K562 (cell line): ENCODE measurements around the gene LMO3. TPM values are rescaled to one million over a fixed set of nuclear protein-coding genes. Genes with fewer than 3 reads are reported as not detected.

Source experiments
- ATAC-seq: fragments of 200-7000 bp; cut with Tn5 transposase; 3 replicates; pipeline ENCODE4 v1.9.1; 2020; ENCODE audit warnings: moderate library complexity
- BruUV-seq: library from RNA; stranded (reverse); fragments of 400-500 nt; replicated peaks from 2 replicates; lab custom pipeline; 2021; lab: Mats Ljungman, UMichigan
- CTCF ChIA-PET: fragments of 300-600 bp; formaldehyde crosslinking; extraction: SDS; loops from one replicate; lab custom pipeline; 2021; ENCODE audit warnings: low intra/inter-chr PET ratio; lab: Yijun Ruan, JAX
- POLR2A ChIA-PET: fragments of 300-600, 350-650 bp; sonication (Branson Sonifier 250); formaldehyde crosslinking; extraction: SDS; loops from one replicate; lab custom pipeline; 2021; ENCODE audit warnings: antibody characterized with exemption, inconsistent platforms; lab: Yijun Ruan, JAX
- DNase-seq, 4 experiments: peaks; one replicate each; pipeline versions ENCODE4 v3.0.0 to v3.0.0-alpha.2; 2011 to 2018; ENCODE audit warnings: low spot score in 3 of 4, mixed read lengths in 3 of 4; ENCODE audit errors: extremely low read depth in 1 of 4
- FAIRE-seq: peaks from 2 replicates; lab custom pipeline; 2011; peaks lifted over from hg19 to GRCh38; lab: Jason Lieb, UNC
- H2AFZ ChIP-seq: 2 replicates; pipeline ENCODE4 v1.6.0; 2011; ENCODE audit warnings: low read depth, low read length, control low read depth, inconsistent platforms
- H3K27ac ChIP-seq: fragments of 200-600 bp; 3 replicates; pipeline ENCODE4 v1.8.0; 2011; ENCODE audit warnings: low read depth, mild to moderate bottlenecking, control low read depth, inconsistent platforms, low read length, moderate library complexity, mixed read lengths; ENCODE audit errors: extremely low read depth
- H3K27me3 ChIP-seq, 2 experiments: fragments of 300-600 bp in 1 of 2; 2 replicates in 1 of 2; 3 replicates in 1 of 2; pipeline versions ENCODE4 v1.6.0 to v1.8.0; 2011; ENCODE audit warnings: inconsistent platforms in 2 of 2, low read length in 2 of 2, mild to moderate bottlenecking in 1 of 2, mixed read lengths in 1 of 2, moderate library complexity in 1 of 2; ENCODE audit not compliant: control insufficient read depth in 2 of 2, insufficient read depth in 2 of 2
- H3K36me3 ChIP-seq: fragments of 300-600 bp; 3 replicates; pipeline ENCODE4 v1.8.0; 2011; ENCODE audit warnings: mild to moderate bottlenecking, low read length, inconsistent platforms; ENCODE audit not compliant: control insufficient read depth, insufficient read depth
- H3K4me1 ChIP-seq, 2 experiments: fragments of 200-600 bp in 1 of 2; replicated peaks in 1 of 2; 2 replicates in 1 of 2; 3 replicates in 1 of 2; pipeline versions ENCODE4 v1.5.1 to v1.8.0; 2011; ENCODE audit warnings: inconsistent platforms in 2 of 2, low read length in 2 of 2, mild to moderate bottlenecking in 1 of 2, mixed read lengths in 1 of 2, moderate library complexity in 1 of 2; ENCODE audit not compliant: control insufficient read depth in 2 of 2, insufficient read depth in 2 of 2
- H3K4me2 ChIP-seq: 2 replicates; pipeline ENCODE4 v1.6.1; 2011; ENCODE audit warnings: low read length, control low read depth, inconsistent platforms, mixed read lengths; ENCODE audit not compliant: insufficient read depth
- H3K4me3 ChIP-seq: fragments of 200-600 bp; sonication (generic), shearing (Covaris generic); 2 replicates; pipeline ENCODE4 v1.5.1; 2016; ENCODE audit warnings: control low read depth, inconsistent platforms
- H3K79me2 ChIP-seq: fragments of 200-600 bp; 3 replicates; pipeline ENCODE4 v1.8.0; 2011; ENCODE audit warnings: low read length, inconsistent platforms; ENCODE audit not compliant: control insufficient read depth, insufficient read depth
- H3K9ac ChIP-seq, 2 experiments: 2 replicates each; pipeline versions ENCODE4 v1.6.0 to v1.6.1; 2011; ENCODE audit warnings: low read depth in 2 of 2, low read length in 2 of 2, control low read depth in 1 of 2, inconsistent platforms in 1 of 2, mild to moderate bottlenecking in 1 of 2, mixed read lengths in 1 of 2; ENCODE audit not compliant: insufficient read depth in 1 of 2
- H3K9me1 ChIP-seq: one replicate; pipeline ENCODE4 v1.6.0; 2011; ENCODE audit warnings: inconsistent platforms, mild to moderate bottlenecking, low read length, moderate library complexity; ENCODE audit not compliant: control insufficient read depth, insufficient read depth
- H3K9me3 ChIP-seq: replicated peaks from 2 replicates; pipeline ENCODE4 v1.5.1; 2011; ENCODE audit warnings: low read depth, low read length, inconsistent platforms; ENCODE audit not compliant: control insufficient read depth, insufficient read depth
- H4K20me1 ChIP-seq: replicated peaks from 2 replicates; pipeline ENCODE4 v1.6.1; 2011; ENCODE audit warnings: low read length, inconsistent platforms, mixed read lengths; ENCODE audit not compliant: control insufficient read depth, insufficient read depth
- ASH1L ChIP-seq: fragments of 450-650 bp; IDR thresholded peaks from 2 replicates; pipeline ENCODE4 v1.6.1; 2018; ENCODE audit warnings: borderline replicate concordance, mild to moderate bottlenecking, low read depth; ENCODE audit not compliant: partially characterized antibody
- BRD9 ChIP-seq: fragments of 450-650 bp; IDR thresholded peaks from 2 replicates; pipeline ENCODE4 v1.6.1; 2018; ENCODE audit warnings: low read depth; ENCODE audit not compliant: partially characterized antibody
- KLF13 ChIP-seq: fragments of 450-650 bp; IDR thresholded peaks from 2 replicates; pipeline ENCODE4 v1.6.1; 2016; ENCODE audit warnings: missing genetic modification characterization, low read depth, mild to moderate bottlenecking, missing compliant biosample characterization, moderate library complexity, borderline replicate concordance
- MECOM ChIP-seq: fragments of 250-450 bp; sonication (Bioruptor Pico); IDR thresholded peaks from 2 replicates; pipeline ENCODE4 v1.8.0; 2022; ENCODE audit warnings: inconsistent platforms
- MTA2 ChIP-seq: fragments of 450-650 bp; IDR thresholded peaks from 2 replicates; pipeline ENCODE4 v1.6.1; 2016; ENCODE audit warnings: low read depth
- NCOR1 ChIP-seq: fragments of 450-650 bp; IDR thresholded peaks from 2 replicates; pipeline ENCODE4 v1.6.1; 2016; ENCODE audit warnings: mild to moderate bottlenecking, moderate library complexity
- NUFIP1 ChIP-seq: fragments of 450-650 bp; IDR thresholded peaks from 2 replicates; pipeline ENCODE4 v1.6.1; 2018; ENCODE audit not compliant: partially characterized antibody
- PML ChIP-seq: IDR thresholded peaks from 2 replicates; pipeline ENCODE4 v1.6.1; 2012; ENCODE audit warnings: low read length, inconsistent platforms
- PPARD ChIP-seq: fragments of 250-450 bp; sonication (Bioruptor Pico); IDR thresholded peaks from 2 replicates; pipeline ENCODE4 v1.8.0; 2022; ENCODE audit warnings: inconsistent platforms, mild to moderate bottlenecking, moderate library complexity
- SMAD2 ChIP-seq: fragments of 150-350 bp; IDR thresholded peaks from 2 replicates; pipeline ENCODE4 v1.6.1; 2014; ENCODE audit warnings: low read depth, mild to moderate bottlenecking, low read length
- SMARCC2 ChIP-seq: fragments of 450-650 bp; IDR thresholded peaks from 2 replicates; pipeline ENCODE4 v1.6.1; 2017; ENCODE audit warnings: antibody characterized with exemption, moderate library complexity, mild to moderate bottlenecking, low read depth
- SRSF7 ChIP-seq: fragments of 200-400 bp; formaldehyde crosslinking; optimal IDR thresholded peaks from 2 replicates; pipeline ENCODE3; 2017; ENCODE audit warnings: mild to moderate bottlenecking, low read depth, low read length
- TEAD2 ChIP-seq: fragments of 450-650 bp; IDR thresholded peaks from 2 replicates; pipeline ENCODE4 v1.6.1; 2016; ENCODE audit warnings: missing genetic modification characterization, control low read depth, missing compliant biosample characterization
- TOE1 ChIP-seq, 2 experiments: fragments of 450-650 bp in 1 of 2; sonication (generic) in 1 of 2; formaldehyde crosslinking in 1 of 2; IDR thresholded peaks; 2 replicates each; pipeline versions ENCODE4 v1.7.1 to v1.8.0; 2016 to 2022; ENCODE audit warnings: borderline replicate concordance in 2 of 2, mild to moderate bottlenecking in 2 of 2, antibody characterized with exemption in 1 of 2, inconsistent platforms in 1 of 2, low read depth in 1 of 2, missing genetic modification reagents in 1 of 2, moderate library complexity in 1 of 2
- ZFP91 ChIP-seq: sonication (generic); formaldehyde crosslinking; IDR thresholded peaks from 2 replicates; pipeline ENCODE4 v1.8.0; 2022; ENCODE audit warnings: mild to moderate bottlenecking, missing genetic modification reagents
- ZNF311 ChIP-seq: fragments of 250-450 bp; sonication (Bioruptor Pico); IDR thresholded peaks from 2 replicates; pipeline ENCODE4 v1.4.0; 2020; ENCODE audit warnings: mild to moderate bottlenecking, moderate library complexity
- ZNF609 ChIP-seq: sonication (generic); formaldehyde crosslinking; IDR thresholded peaks from 2 replicates; pipeline ENCODE4 v1.8.1; 2023; ENCODE audit warnings: missing genetic modification reagents, mild to moderate bottlenecking, borderline replicate concordance
- WGBS: fragments of 100-300 bp; shearing (Covaris generic); methylation state at CpG from one replicate; pipeline ENCODE4 v1.1.6; 2016; ENCODE audit warnings: low coverage, mixed read lengths; ENCODE audit not compliant: insufficient coverage; ENCODE audit errors: missing lambda C conversion rate; 5-methylcytosine and 5-hydroxymethylcytosine counted together
- in situ Hi-C: fragments of 300-500 bp; cut with MboI; formaldehyde crosslinking; loops from 4 replicates; pipeline ENCODE4 v1.15.0; 2018; ENCODE audit warnings: inconsistent platforms, mixed read lengths
- intact Hi-C: fragments of 100-400 bp; cut with micrococcal nuclease; formaldehyde crosslinking; loops from 2 replicates; pipeline ENCODE4 v1.14.2; 2022
- polyA plus RNA-seq, 8 experiments: library from polyadenylated mRNA; depleted of rRNA in 4 of 8; stranded (reverse) in 5 of 8; unstranded in 3 of 8; fragments of >200 nt; fragmentation: Nextera tagmentation in 2 of 8; fragmentation: Illumina TruSeq in 1 of 8; extraction: Ambion mirVana in 2 of 8; extraction: Trizol in 1 of 8; gene quantifications; 2 replicates each; pipeline versions ENCODE4 v1.2.1 to v1.2.3, GENCODE V29; 2011 to 2014; ENCODE audit warnings: inconsistent platforms in 1 of 8, missing spikeins in 1 of 8
- total RNA-seq, 7 experiments: library from RNA; depleted of rRNA in 6 of 7; stranded (reverse); fragments of >200 nt in 6 of 7; fragmentation: Illumina TruSeq in 2 of 7; extraction: Trizol in 2 of 7; gene quantifications; 2 replicates each; pipeline versions ENCODE4 v1.2.1 to v1.2.3, GENCODE V29; 2011 to 2021; ENCODE audit warnings: low replicate concordance in 1 of 7

LMO3 gene
- total and polyA plus RNA-seq, 9 of the 15 experiments (the other 6 are each of a cell fraction or from before 2014, with no cell fraction given), result 0.04 to 0.40 (median 0.05) TPM; not detected in 6

DNA sequence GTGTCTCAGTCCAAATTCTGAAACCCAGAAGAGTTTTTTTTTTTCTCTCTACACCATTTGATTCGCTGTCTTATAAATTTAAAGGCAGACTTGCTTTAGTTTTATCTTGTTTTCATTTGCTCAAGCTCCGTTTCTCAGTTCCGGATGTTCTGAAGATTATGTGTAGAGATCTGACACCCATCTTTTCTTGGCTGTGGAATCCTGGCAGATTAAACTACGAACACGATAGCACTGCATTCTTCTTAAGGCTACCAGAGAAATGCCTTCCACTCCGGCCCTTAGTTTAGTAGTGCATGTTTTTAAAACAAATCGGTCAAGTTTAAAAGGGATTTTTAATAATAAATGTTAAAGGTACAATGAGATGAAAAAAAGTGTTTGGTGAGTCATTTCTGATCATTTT is 106.4 kb downstream of the LMO3 start:
- Histone ChIP-seq H4K20me1 (no peaks in the 10 kb centered on the region), H3K27me3 (no peaks in the 10 kb centered on the region), H3K4me2 (no peak overlapping the region), H3K4me1 (no peaks in the 10 kb centered on the region), H3K79me2 (no peaks in the 10 kb centered on the region), H3K9ac (no peak overlapping the region), H3K27ac (no peak overlapping the region)
- FAIRE-seq (no peak), ATAC-seq (no peak), DNase-seq (no peak)
- ChIA-PET POLR2A (no interaction called here), CTCF (no interaction called here)
- intact Hi-C loops (no loop called here), in situ Hi-C loops (no loop called here)
- BruUV-seq, result no TSS peak
- no peak for TF ChIP-seq TEAD2
- no peak for TF ChIP-seq PPARD (CRISPR knock-in tag)
- TF ChIP-seq ASH1L, result no peak
- TF ChIP-seq SMAD2, result no peak
- no peak for TF ChIP-seq TOE1 (IDR thresholded peaks at IDR 0.05; ENCODE audit: borderline replicate concordance)
- no peak for TF ChIP-seq TOE1 (CRISPR knock-in tag; IDR thresholded peaks at IDR 0.05; ENCODE audit: borderline replicate concordance, low read depth)
- TF ChIP-seq KLF13 (tag), result no peak
- no peak for TF ChIP-seq NCOR1
- TF ChIP-seq MECOM (CRISPR knock-in tag), result no peak
- no peak for TF ChIP-seq ZNF609
- TF ChIP-seq PML, result no peak
- no peak for TF ChIP-seq ZNF311
- no peak for TF ChIP-seq ZFP91 (CRISPR knock-in tag)
- TF ChIP-seq BRD9, result no peak
- no peak for TF ChIP-seq MTA2
- TF ChIP-seq SMARCC2, result no peak
- TF ChIP-seq NUFIP1, result no peak
- TF ChIP-seq SRSF7, result no peak
- TF ChIP-seq, all 486 proteins: peak for 0
- Histone ChIP-seq H2AFZ (no peak overlapping the region), H3K4me3 (no peak overlapping the region), H3K9me3 (no peaks in the 10 kb centered on the region), H3K9me1 (no peaks in the 10 kb centered on the region), H3K36me3 (no peaks in the 10 kb centered on the region)
- 4% methylated on average over 7 of the region's 7 CpGs for WGBS
